Measurements from ENCODE around the gene SLC9A8. TPM values are rescaled to one million over a fixed set of nuclear protein-coding genes. Genes with fewer than 3 reads are reported as not detected.

Gene SLC9A8
- total RNA-seq, 2 experiments from 2014 or later: 22.0 to 30.3 TPM

DNA sequence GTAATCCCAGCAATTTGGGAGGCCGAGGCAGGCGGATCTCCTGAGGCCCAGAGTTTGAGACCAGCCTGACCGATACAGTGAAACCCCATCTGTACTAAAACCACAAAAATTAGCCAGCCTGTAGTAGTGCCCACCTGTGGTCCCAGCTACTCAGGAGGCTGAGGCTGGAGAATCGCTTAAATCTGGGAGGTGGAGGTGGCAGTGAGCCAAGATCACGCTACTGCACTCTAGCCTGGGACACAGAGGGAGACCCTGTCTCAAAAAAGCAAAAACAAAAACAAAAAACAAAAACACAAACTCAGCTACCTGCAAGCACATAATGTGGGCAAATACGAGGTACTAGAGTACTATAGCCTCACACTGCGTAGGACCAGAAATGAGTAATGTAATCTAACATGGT is 106.4 kb downstream of the SLC9A8 start:
- no peak overlapping the region for H3K4me2 ChIP-seq (ENCODE audit: low read length)
- intact Hi-C loops (cut with micrococcal nuclease; ENCODE audit: unreplicated experiment): no loop called here
- TF ChIP-seq CTCF (conservative IDR thresholded peaks at IDR 0.05; ENCODE audit: low read length) (no peak), EZH2phosphoT487 (IDR thresholded peaks at IDR 0.05; ENCODE audit: borderline replicate concordance, low read depth, low read length) (no peak)
- H3K36me3 ChIP-seq (ENCODE audit: insufficient read depth, low read length): no peaks in the 10 kb centered on the region
- BruUV-seq (replicated peaks): no TSS peak
- no peak overlapping the region for H3K27ac ChIP-seq (ENCODE audit: low read depth, low read length, poor library complexity, severe bottlenecking)
- H3K9me3 ChIP-seq (ENCODE audit: low read length): no peaks in the 10 kb centered on the region
- no peaks in the 10 kb centered on the region for H4K20me1 ChIP-seq (ENCODE audit: insufficient read depth, low read length)
- CTCF ChIA-PET (ENCODE audit: unreplicated experiment): no interaction called here
- H2AFZ ChIP-seq (ENCODE audit: low read length): no peak overlapping the region
- H3K4me3 ChIP-seq (ENCODE audit: low read depth, low read length, poor library complexity, severe bottlenecking): no peak overlapping the region
- H3K4me1 ChIP-seq (ENCODE audit: insufficient read depth, low read length, poor library complexity, severe bottlenecking): peaks cover 22% of the 10 kb centered on the region
- no peaks in the 10 kb centered on the region for H3K9me2 ChIP-seq (ENCODE audit: insufficient read depth, low read length)
- DNase-seq (ENCODE audit: low spot score): no peak
- peaks cover 11% of the 10 kb centered on the region; the same call in 1 of the 2 replicates for H3K79me2 ChIP-seq (ENCODE audit: insufficient read depth, low read depth, low read length)
- POLR2A ChIA-PET: interaction anchor here (0.7 to 1.0 kb wide), 2 partner anchors 12 to 14 kb away, joined by 4 to 5 read pairs; no protein-coding TSS in a partner anchor

GRCh38 chr20:49919461-49919860 is 106.8 kb downstream of the SLC9A8 start:
- POLR2A ChIA-PET: no interaction called here
- intact Hi-C loops (cut with micrococcal nuclease; ENCODE audit: unreplicated experiment): no loop called here
- H3K9me3 ChIP-seq (ENCODE audit: low read length): no peaks in the 10 kb centered on the region
- no peak overlapping the region for H3K27ac ChIP-seq (ENCODE audit: low read depth, low read length, poor library complexity, severe bottlenecking)
- no peaks in the 10 kb centered on the region for H3K9me2 ChIP-seq (ENCODE audit: insufficient read depth, low read length)
- DNase-seq (ENCODE audit: low spot score): no peak
- CTCF ChIA-PET (ENCODE audit: unreplicated experiment): no interaction called here
- BruUV-seq (replicated peaks): no TSS peak
- no peaks in the 10 kb centered on the region for H3K36me3 ChIP-seq (ENCODE audit: insufficient read depth, low read length)
- TF ChIP-seq CTCF (conservative IDR thresholded peaks at IDR 0.05; ENCODE audit: low read length) (no peak), EZH2phosphoT487 (IDR thresholded peaks at IDR 0.05; ENCODE audit: borderline replicate concordance, low read depth, low read length) (no peak)
- H3K4me2 ChIP-seq (ENCODE audit: low read length): no peak overlapping the region
- H3K79me2 ChIP-seq (ENCODE audit: insufficient read depth, low read depth, low read length): peaks cover 7% of the 10 kb centered on the region; the same call in 1 of the 2 replicates
- H3K4me3 ChIP-seq (ENCODE audit: low read depth, low read length, poor library complexity, severe bottlenecking): no peak overlapping the region
- H2AFZ ChIP-seq (ENCODE audit: low read length): no peak overlapping the region
- no peaks in the 10 kb centered on the region for H4K20me1 ChIP-seq (ENCODE audit: insufficient read depth, low read length)
- peaks cover 17% of the 10 kb centered on the region for H3K4me1 ChIP-seq (ENCODE audit: insufficient read depth, low read length, poor library complexity, severe bottlenecking)

GRCh38 chr20:49924247-49924646 is 111.6 kb downstream of the SLC9A8 start:
- no peak overlapping the region for H3K4me2 ChIP-seq (ENCODE audit: low read length)
- H3K9me2 ChIP-seq (ENCODE audit: insufficient read depth, low read length): no peaks in the 10 kb centered on the region
- peaks cover 8% of the 10 kb centered on the region for H3K4me1 ChIP-seq (ENCODE audit: insufficient read depth, low read length, poor library complexity, severe bottlenecking)
- ChIA-PET POLR2A (interaction anchor here (0.6 to 0.9 kb wide), 2 partner anchors 10 to 11 kb away, joined by 3 read pairs; partner anchors contain the start of gene RNF114), CTCF (ENCODE audit: unreplicated experiment) (no interaction called here)
- no peak overlapping the region for H2AFZ ChIP-seq (ENCODE audit: low read length)
- no peak overlapping the region for H3K4me3 ChIP-seq (ENCODE audit: low read depth, low read length, poor library complexity, severe bottlenecking)
- BruUV-seq (replicated peaks): no TSS peak
- H3K36me3 ChIP-seq (ENCODE audit: insufficient read depth, low read length): no peaks in the 10 kb centered on the region
- no peaks in the 10 kb centered on the region for H3K79me2 ChIP-seq (ENCODE audit: insufficient read depth, low read depth, low read length)
- DNase-seq (ENCODE audit: low spot score): no peak
- no peak for TF ChIP-seq EZH2phosphoT487 (IDR thresholded peaks at IDR 0.05; ENCODE audit: borderline replicate concordance, low read depth, low read length)
- no peak for TF ChIP-seq CTCF (conservative IDR thresholded peaks at IDR 0.05; ENCODE audit: low read length)
- intact Hi-C loops (cut with micrococcal nuclease; ENCODE audit: unreplicated experiment): no loop called here
- no peak overlapping the region for H3K27ac ChIP-seq (ENCODE audit: low read depth, low read length, poor library complexity, severe bottlenecking)
- peaks cover 7% of the 10 kb centered on the region; the same call in 1 of the 2 replicates for H3K9me3 ChIP-seq (ENCODE audit: low read length)
- no peaks in the 10 kb centered on the region for H4K20me1 ChIP-seq (ENCODE audit: insufficient read depth, low read length)

Measured in OCI-LY7 (cell line).